ENCODE data around the gene NUP210L. TPM values are rescaled to one million over a fixed set of nuclear protein-coding genes. Genes with fewer than 3 reads are reported as not detected.

Gene NUP210L
- polyA plus RNA-seq, 2 of the 4 experiments (the other 2 are of a cell fraction), result not detected

GRCh38 chr1:153967107-153967999 lies 187.5 kb downstream of the NUP210L start, which contains the start of gene CREB3L4 (continued):
- peak; percentile 87 for TF ChIP-seq POLR2A (IDR thresholded peaks at IDR 0.05; ENCODE audit: low read length)
- peak; percentile 98 for TF ChIP-seq PBX3 (IDR thresholded peaks at IDR 0.05)
- TF ChIP-seq MAFK (IDR thresholded peaks at IDR 0.05; ENCODE audit: partially characterized antibody), result peak; percentile 19
- no peak for TF ChIP-seq ZC3H11A (IDR thresholded peaks at IDR 0.05)
- no peak for TF ChIP-seq HES2 (IDR thresholded peaks at IDR 0.05)
- no peak for TF ChIP-seq CBX2 (IDR thresholded peaks at IDR 0.05; ENCODE audit: borderline replicate concordance, low read depth)
- no peak for TF ChIP-seq SMC3 (IDR thresholded peaks at IDR 0.05)
- TF ChIP-seq CEBPB (IDR thresholded peaks at IDR 0.05), result no peak
- 0 out of 2 replicates have a peak, but pooled peaks have one; percentile 11 for TF ChIP-seq TFCP2L1 (CRISPR knock-in tag; IDR thresholded peaks at IDR 0.05)
- TF ChIP-seq CTCF (IDR thresholded peaks at IDR 0.05), result peak; percentile 29; the same call in 1 of the 3 replicates
- TF ChIP-seq NR3C1 (IDR thresholded peaks at IDR 0.05), result no peak

- DNase-seq (ENCODE audit: low read depth in 1 of 2, low spot score in 1 of 2) (peak; percentile 59 to 78), FAIRE-seq (no peak), ATAC-seq (peak; percentile 27 to 55)
- peaks cover 34% of the 10 kb centered on the region for H3K4me1 ChIP-seq
- peak overlapping the region; percentile 84 for H3K4me2 ChIP-seq
- no peaks in the 10 kb centered on the region for H3K9me3 ChIP-seq
- peak overlapping the region; percentile 89 to 95 for H3K27ac ChIP-seq
- whole genome bisulfite sequencing (ENCODE audit: missing lambda C conversion rate), result 1% methylated on average over 22 of the region's 22 CpGs
- CTCF ChIA-PET, result interaction anchor here (1.0 to 3.6 kb wide), 4 partner anchors 18 to 143 kb away, joined by 3 to 26 read pairs (median 12); partner anchors contain the start of genes DENND4B and RAB13
- TF ChIP-seq SREBF2 (IDR thresholded peaks at IDR 0.05) (no peak), ATOH8 (CRISPR knock-in tag; IDR thresholded peaks at IDR 0.05; ENCODE audit: low read depth) (0 out of 2 replicates have a peak, but pooled peaks have one; percentile 23), KDM1A (IDR thresholded peaks at IDR 0.05; ENCODE audit: low read depth) (no peak), JUN (IDR thresholded peaks at IDR 0.05) (peak in 1 of 2 experiments; percentile 47; a peak in 2 of 5 replicates), TFCP2L1 (CRISPR knock-in tag; IDR thresholded peaks at IDR 0.05) (0 out of 2 replicates have a peak, but pooled peaks have one; percentile 43), MAX (IDR thresholded peaks at IDR 0.05) (peak; percentile 49), EP300 (IDR thresholded peaks at IDR 0.05) (no peak), E2F6 (IDR thresholded peaks at IDR 0.05; ENCODE audit: borderline replicate concordance, low read depth) (peak; percentile 19; the same call in 1 of the 2 replicates)
- POLR2A ChIA-PET, result interaction anchor here (0.9 to 4.0 kb wide), 9 partner anchors 9 to 337 kb away, joined by 3 to 30 read pairs (median 7); partner anchors contain the start of genes DENND4B, GATAD2B, JTB and RPS27
- H3K4me3 ChIP-seq, result peak overlapping the region; percentile 73
These were observed 191.0 kb downstream of the NUP210L start for GRCh38 chr1:153963850-153964331.
